KBM-7 (cell line): ENCODE results near the gene FBXO9.
A peak's percentile ranks its signal among the peaks of the same experiment; 100 is the strongest.

Source experiments
- DNase-seq: peaks from one replicate; pipeline ENCODE4 v3.0.0-alpha.2; 2015
- in situ Hi-C: fragments of 300-500 bp; cut with MboI; formaldehyde crosslinking; loops from 2 replicates; pipeline ENCODE4 v1.14.3; 2020; ENCODE audit warnings: low sequenced_read_pairs, low pct_unique_long_range_greater_than_20kb, mixed read lengths

FBXO9 gene

GRCh38 chr6:53065266-53066076 lies at the start of gene FBXO9:
Gene FBXO9 (plus strand): TSS chr6:53065404. CDS start chr6:53065790, 386 bp downstream.
- no peak for DNase-seq
- in situ Hi-C loops, result no loop called here

DNA sequence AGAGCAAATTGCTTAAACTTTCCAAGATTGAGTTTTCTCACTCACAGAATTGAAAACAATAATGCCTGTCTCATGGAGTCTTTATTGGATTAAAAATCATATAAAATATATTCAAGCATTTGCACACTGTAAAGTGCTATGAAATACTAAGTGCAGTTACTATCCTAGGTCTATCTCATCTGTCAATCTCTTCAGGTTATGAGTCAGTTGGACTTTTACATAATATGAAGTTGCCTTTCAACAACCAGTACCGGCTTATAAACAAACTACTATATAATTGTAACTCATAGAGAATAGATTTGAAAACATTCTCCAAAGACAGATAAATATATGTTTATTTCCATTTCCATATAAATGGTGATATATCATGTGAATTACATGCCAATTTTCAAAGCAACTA lies 49.7 kb upstream of the FBXO9 start:
- in situ Hi-C loops, result no loop called here
- no peak for DNase-seq

GRCh38 chr6:53018446-53018845 lies 46.8 kb upstream of the FBXO9 start:
- in situ Hi-C loops, result no loop called here
- DNase-seq, result no peak

- in situ Hi-C loops, result no loop called here
- peak; percentile 64 for DNase-seq
Measured at GRCh38 chr6:53020005-53020744, 45.0 kb upstream of the FBXO9 start.

GRCh38 chr6:53023323-53023722 lies 41.9 kb upstream of the FBXO9 start:
- no peak for DNase-seq
- in situ Hi-C loops, result no loop called here

DNA sequence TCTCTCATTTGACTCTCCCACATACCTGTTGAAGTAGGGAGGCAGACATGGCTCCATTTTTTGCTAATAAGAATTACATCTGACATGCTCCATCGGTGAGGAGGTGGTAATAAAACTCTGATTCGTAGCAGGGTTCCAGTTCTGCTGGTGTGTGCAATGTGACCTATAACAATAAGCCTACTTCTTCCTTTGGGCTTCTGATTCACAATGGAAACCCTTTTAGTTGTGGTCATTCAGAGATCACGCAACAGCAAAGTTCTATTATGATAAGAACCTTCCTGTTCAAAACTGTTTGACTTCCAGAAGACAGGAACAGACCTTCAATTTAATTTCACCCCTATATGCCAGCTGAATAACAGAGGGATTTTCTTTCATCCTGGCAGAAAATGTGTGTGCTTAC lies 38.7 kb upstream of the FBXO9 start:
- in situ Hi-C loops, result no loop called here

GRCh38 chr6:53027131-53027718 lies 38.0 kb upstream of the FBXO9 start:
- no peak for DNase-seq
- in situ Hi-C loops, result no loop called here

More for the DNA sequence above, 38.7 kb upstream of the FBXO9 start:
- DNase-seq, result no peak

- in situ Hi-C loops, result no loop called here
Measured at GRCh38 chr6:53028467-53028866, 36.7 kb upstream of the FBXO9 start.

DNA sequence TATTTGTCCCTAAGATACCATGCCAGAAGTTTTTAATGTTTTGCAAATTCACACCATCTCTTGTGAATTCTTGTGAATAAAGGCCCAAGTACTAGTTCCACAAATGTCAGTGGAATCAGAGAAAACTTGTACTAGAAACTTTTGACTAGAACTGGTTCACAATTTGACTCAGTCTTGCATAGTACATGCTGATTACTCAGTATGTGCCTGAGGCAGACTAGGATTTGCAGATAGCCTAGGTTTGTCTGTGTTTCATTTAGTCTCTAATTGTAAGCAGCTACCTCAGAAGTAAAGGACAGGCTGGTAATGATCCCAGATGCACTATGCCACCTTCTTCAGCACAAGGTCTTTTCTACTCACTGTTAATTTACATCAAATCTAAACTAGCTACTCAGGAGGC lies 35.9 kb upstream of the FBXO9 start:
- no peak for DNase-seq
- in situ Hi-C loops, result no loop called here

More at GRCh38 chr6:53028467-53028866, 36.7 kb upstream of the FBXO9 start:
- DNase-seq, result no peak

- in situ Hi-C loops, result no loop called here
Measured at GRCh38 chr6:53029761-53030160, 35.4 kb upstream of the FBXO9 start.

DNA sequence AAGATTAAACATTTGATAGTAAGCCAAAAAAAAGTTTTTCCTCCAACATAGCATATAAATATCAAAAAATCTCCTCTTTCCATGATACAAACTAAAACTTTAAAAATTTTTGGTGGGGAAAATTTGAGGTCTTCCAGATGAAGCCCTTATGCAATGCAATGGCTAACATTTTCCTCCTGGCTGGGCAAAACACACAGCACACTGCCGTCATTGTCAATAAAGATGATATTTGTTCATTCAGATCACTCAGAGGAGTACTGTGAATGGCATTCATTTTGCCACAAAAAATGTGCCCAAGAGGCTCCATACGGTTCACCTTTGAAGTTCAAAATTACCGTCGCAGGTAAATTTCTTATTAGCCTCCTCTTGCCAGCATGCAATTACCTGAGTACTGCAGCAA lies 33.9 kb upstream of the FBXO9 start:
- DNase-seq, result no peak
- in situ Hi-C loops, result no loop called here

More at GRCh38 chr6:53029761-53030160, 35.4 kb upstream of the FBXO9 start:
- no peak for DNase-seq

DNA sequence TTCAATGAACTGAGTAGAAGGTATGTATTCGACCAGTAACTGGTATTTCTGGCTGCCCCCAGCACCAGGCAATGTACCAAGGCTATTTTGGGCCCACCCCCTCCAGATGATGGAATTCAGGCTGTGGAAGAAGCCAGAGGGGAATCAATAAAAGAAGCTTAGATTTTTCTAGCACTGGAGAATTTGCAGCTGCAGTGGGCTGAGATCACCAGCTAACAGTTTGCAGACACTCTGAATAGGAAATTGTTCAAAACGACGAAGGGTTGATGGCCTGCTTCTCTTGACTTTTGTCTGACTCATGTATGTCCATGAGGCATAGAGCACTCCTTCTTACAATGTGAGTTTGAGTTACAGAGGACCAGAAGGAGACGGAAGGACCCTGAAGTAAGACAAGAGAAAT lies 32.4 kb upstream of the FBXO9 start:
- in situ Hi-C loops, result no loop called here
- DNase-seq, result no peak

GRCh38 chr6:53033764-53034163 lies 31.4 kb upstream of the FBXO9 start:
- in situ Hi-C loops, result no loop called here
- DNase-seq, result no peak

DNA sequence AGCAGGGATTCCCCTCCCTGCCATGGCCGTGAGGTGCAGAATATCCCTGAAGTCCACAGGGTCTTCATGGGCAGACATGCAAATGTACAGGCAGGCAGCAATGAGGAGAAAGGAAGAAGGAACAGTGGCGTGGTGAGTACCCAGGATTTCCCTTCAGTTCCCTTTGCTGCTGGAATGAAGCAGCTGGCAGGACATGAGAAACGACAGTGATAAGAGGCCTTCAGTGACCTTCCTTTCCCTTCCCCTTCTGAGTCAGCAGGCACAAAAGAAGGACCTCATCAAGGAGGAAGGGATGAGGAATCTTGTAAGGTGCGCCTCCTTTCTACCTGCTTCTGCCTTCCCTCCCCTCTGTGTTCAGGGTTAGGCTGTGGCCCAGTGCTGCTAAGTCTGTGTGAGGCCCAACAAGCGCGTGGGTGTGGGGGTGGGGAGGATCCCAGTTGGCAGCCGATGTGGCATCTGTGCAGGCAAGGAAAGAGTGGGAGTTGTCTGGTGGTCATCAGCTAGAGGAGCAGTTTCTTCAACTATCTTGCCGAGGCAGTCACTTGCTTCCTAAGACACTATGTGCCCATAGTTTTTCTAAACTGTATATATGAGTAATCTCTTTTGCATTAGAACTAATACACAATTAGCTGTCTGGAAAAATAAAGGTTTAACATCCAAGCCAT lies 29.5 kb upstream of the FBXO9 start:
- DNase-seq, result no peak
- in situ Hi-C loops, result no loop called here

- in situ Hi-C loops, result no loop called here
- no peak for DNase-seq
Measured at GRCh38 chr6:53038141-53038540, 27.1 kb upstream of the FBXO9 start.

- no peak for DNase-seq
- in situ Hi-C loops, result no loop called here
Measured at GRCh38 chr6:53038596-53038995, 26.6 kb upstream of the FBXO9 start.

DNA sequence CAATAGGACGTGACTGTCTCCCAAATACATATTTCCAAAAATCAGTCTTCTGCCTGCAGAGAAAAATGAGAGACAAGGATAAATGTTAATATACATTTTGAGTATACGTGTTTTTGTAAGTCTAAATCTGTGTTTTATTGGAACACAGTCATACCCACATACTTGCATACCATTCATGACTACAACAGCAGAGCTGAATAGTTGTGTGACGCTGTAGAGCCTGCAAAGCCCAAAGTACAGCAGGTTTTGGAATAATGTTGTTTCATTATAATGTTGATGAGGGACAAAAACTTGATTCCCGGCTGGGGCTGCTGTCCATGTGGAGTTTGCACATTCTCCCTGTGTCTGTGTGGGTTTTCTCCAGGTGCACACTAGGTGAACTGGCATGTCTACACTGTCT lies 23.8 kb upstream of the FBXO9 start:
- in situ Hi-C loops, result no loop called here
- no peak for DNase-seq

DNA sequence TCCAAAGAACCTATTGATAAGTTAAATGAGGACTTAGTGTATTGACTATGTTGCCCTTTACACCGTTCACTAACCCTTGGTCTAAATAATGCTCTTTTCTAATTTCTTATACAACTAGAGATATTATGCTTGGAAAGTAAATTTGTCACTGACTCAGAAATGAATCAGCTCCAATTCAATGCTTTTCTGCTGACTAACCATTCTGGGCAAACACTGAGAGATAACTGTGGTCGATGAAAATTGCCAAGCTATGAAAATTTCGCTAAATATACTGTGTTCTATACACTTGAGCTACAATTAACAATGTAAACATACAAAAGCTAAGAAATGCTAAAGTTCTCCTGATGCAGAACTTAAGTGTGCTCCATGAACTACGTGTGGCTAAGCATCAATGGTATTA lies 23.1 kb upstream of the FBXO9 start:
- no peak for DNase-seq
- in situ Hi-C loops, result no loop called here

- no peak for DNase-seq
- in situ Hi-C loops, result no loop called here
Measured at GRCh38 chr6:53043581-53043980, 21.6 kb upstream of the FBXO9 start.

DNA sequence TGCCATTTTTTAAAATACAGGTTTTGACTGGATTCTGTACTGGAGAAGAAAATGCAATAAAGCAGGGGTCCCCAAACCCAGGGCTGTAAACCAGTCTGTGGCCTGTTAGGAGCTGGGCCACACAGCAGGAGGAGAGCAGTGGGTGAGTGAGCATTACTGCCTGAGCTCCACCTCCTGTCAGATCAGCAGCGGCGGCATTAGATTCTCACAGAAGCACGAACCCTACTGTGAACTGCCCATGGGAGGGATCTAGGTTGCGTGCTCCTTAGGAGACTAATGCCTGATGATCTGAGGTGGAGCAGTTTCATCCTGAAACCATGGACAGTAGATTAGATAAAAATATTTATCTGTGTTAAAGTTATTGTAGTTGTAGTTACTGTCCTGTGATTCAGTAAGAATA lies 21.1 kb upstream of the FBXO9 start:
- DNase-seq, result no peak
- in situ Hi-C loops, result no loop called here
